Muscle of arm (tissue), 12 donors: Measurements from ENCODE around the gene SCUBE1. TPM values are rescaled to one million over a fixed set of nuclear protein-coding genes. Genes with fewer than 3 reads are reported as not detected.
"Not testable (repeated sequence)": the region's sequence is repeated elsewhere in the genome, so short reads cannot be mapped to it uniquely, and the experiment has no call there.

Experiments used
- DNase-seq: peaks from one replicate; pipeline ENCODE4 v3.0.0-alpha.2; 2013
- polyA plus RNA-seq, 12 donors: library from polyadenylated mRNA; unstranded; fragments of 120-200 nt; gene quantifications; one replicate each; pipeline ENCODE4 v1.2.1, GENCODE V29; 2013; ENCODE audit not compliant: insufficient read length in 12 of 12

SCUBE1 gene
- polyA plus RNA-seq, 12 donors, result 0.21 to 5.5 (median 0.53) TPM; not detected in 2

DNA sequence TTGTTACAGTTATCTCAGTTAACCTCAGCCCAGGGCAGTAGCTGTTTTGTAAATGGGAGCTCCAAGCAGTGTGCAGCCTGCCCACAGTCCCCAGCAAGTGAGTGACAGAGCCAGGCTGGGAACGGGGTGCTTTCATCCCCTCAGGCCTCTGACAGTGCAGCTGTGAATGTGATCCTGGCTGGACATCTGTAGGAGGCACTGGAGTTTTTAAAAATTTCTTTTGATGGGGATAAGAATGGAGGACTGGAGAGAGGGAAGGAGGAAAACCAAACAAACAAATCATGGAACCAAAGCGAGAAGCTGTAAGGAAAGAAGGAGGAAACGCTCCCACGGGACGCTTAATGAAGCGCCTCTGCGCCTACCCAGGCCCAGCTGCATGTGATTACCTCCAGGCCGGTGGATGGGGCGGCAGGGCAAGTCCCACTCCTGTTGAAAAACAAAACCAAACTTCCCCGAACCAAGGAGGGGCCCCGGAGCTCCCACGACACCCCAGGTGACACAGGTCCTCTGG, 40.6 kb downstream of the SCUBE1 start:
- no peak for DNase-seq

DNA sequence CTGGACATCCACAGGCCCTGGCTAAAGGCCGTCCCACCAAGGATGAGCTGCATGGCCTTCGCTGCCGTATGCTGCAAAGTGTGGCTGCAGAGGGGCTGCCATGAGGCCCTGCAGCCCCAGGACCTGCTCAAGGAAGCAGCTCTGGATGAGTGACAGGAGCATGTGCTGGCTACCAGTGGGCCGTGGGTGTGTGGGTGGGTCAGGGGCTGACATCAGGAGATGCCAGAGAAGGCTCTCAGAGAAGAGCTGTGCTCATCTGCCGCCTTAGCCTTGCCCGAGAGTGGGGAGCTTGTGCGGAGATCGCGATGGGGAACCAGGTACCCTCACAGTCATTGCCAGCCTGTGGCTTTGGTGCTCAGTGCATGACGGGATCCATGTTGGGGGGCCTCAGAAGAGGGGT, 41.3 kb downstream of the SCUBE1 start:
- no peak for DNase-seq

DNA sequence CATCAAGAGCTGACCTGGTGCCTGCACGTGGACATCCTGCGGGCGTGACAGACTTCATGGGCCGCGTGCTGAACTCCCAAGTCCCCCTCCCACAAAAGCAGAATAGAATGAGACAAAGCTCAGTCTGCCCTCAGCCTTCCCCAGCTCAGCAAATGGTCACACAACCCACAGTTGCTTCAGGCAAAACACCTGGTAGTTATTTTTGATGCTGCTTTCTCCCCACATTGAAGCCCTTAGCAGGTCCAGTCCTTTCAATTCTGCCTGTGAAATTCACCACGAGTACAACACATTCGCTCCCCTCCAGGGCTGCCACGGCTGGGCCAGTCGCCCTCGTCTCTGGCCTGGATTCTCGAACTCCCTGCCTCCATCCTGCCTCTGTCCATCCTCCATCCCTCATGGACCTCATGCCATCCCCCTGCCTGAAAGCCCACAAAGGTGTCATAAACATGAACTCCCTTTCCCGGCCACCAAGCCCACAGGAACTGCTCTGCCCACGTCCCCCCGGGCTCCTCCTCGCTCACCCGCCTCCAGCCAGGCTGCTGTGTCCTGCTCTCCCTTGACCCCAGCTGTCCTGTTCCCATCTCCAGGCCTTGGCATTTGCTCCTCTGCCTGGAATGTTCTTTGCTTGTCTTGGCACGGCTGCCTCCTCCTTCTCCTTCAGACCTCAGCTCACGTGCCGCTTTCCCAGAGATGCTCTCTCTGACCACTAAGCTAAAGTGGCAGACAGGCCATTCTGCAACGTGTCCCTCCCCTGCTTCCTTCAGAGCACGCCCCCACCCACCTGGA, 42.1 kb downstream of the SCUBE1 start:
- no peak for DNase-seq

DNA sequence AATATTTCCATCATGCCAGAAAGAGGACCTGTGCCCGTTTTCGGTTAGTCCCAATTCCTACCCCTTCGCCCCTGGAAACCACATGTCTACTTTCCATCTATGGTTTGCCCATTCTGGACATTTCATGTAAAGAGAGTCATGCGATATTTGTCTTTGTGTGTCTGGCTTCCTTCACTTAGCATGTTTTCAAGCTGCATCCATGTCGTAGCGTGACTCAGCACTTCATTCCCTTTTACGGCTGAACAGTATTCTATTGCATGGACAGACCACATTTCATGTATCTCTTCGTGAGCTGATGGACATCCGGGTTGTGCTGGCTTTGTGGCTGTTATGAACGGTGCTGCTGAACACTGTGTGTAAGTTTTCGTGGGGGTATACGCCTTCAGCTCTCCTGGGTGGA, 43.4 kb downstream of the SCUBE1 start:
- DNase-seq, result no peak

DNA sequence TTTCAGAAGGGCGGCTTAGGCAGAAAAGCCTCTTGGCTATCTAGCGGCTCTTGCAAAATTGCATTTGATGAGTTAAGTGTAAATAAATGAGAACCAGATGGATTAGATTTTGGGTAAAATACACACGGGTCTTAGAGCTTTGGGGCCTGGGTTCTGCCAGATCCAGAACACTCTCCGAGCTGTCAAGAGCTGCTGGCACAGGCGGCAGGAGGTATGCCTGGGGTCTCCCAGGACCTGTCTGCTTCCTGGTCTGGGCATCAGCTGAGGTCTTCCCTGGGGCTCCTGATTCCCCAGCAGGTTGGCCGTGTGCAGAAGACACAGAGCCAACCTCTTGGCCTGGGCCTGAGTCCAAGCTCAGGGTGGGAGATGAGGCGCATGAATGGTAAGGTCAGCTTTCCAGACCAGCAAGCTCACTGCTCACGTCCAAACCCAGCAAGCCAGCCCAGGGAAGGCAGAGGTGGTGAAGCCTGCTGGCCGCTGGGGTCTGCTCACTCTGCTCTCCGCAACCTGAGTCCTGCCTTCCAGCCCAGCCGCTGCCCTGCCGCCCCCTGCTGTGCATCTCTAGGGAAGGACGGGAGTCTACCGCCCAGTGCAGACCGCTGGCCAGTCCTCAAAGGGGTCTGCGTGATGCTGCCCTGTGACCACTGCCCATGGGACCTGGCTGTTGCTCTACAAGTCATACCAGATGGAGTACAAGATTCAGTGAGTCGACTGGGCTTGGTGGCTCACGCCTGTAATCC, 44.9 kb downstream of the SCUBE1 start:
- no peak for DNase-seq

DNA sequence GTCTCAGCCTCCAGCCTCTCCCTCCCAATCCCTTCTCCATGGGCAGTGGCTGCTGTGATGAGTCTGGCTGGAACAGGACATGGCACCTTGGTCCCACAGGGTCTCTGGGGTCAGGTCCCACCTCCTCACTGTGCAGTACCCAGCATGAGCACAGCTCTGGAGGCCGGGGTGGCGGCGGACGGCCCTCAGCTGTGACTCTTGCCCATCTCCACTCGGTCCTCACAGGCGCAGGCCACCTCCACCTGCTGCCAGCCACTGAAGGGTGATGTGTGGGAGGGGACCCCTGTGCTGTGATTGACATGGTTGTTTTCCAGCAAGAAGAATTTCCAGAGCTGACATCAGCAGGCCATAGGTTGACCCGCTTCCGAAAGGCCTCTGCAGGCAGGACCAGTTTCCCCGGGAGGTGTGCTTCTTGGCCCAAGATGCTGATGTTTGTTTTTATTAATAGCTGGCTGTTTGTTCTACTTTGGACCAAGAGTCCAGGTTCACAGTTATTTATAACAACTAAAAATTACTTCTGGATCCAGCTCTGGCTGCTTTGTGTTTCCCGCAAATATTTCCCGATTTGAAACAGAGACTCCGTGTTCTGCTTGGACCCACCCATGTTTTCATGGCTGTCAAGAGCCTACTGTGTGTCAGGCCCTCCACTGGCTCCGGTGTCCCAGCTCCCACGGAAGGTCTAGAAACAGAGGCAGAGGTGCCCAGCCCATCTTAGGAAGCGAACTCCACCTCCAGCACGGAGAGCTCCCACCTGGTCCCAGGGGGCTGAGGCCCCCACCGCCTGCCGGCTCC, 45.7 kb downstream of the SCUBE1 start:
- no peak for DNase-seq

DNA sequence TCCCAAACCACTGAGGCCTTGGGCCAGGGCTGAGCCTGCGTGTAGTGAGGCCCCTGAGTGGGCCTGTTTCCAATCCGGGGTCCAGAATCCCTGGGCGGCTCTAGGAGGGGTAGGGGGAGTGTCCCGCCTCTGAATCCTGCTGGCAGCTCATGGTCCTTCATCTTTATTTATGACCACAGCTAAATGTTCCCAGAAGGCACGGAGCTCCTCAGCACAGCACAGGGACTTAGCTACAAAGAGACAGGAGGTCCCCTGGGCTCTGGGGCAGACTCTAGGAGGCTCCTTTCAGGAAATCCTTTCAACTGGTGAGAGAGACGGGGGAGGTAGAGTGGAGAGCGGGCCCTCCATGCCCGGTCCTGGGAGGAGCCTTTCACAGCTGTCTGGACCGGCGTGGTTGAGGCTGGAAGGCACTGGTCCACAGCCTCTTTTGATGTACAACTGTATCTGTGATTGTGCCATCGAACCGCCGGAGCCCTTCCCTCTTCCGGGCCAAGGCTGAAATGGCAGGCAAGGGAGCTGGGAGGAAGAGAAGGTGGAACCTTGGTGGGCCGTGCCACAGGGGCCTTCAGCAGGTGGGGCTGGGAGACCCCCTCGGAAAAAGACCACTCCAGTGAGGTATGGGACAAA, 46.8 kb downstream of the SCUBE1 start:
- DNase-seq, result no peak

DNA sequence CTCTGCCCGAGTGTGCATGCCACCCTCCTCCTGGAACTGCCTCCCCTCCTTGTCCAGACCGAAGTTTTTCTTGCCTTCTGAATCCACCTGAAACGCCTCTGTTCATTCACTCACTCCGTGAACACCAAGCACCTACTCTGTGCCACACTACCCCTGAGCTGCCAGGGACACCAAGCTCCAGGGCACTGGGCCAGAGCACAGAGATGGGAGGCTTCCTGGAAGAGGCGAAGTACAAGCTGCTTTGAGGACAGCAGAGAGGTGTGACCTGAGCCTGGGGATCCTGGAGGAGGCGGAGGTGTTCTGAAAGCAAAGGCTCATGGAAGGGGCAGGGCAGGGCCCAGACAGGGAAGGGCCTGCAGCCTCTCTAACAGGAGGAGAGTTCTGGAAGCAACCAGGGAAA, 47.5 kb downstream of the SCUBE1 start:
- no peak for DNase-seq

DNA sequence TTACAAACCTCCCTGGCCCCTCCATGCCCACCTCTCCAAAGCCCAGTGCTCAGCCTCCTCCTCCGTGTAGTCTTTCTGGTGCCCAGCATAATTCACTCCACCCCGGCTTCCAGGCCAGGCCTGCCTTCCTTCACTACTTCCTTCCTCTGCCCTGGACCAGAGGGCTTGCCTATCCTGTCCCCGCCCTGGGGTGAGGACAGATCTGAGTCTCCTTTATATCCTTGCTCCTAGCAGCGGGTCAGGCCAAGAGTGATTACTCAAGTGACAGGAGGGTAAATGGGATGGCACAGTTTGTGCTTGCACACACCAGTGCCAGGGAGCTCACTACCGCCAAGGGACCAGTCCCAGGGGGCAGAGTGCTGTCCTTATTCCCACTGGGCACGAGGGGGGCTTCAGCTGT, 48.0 kb downstream of the SCUBE1 start:
- DNase-seq, result no peak

DNA sequence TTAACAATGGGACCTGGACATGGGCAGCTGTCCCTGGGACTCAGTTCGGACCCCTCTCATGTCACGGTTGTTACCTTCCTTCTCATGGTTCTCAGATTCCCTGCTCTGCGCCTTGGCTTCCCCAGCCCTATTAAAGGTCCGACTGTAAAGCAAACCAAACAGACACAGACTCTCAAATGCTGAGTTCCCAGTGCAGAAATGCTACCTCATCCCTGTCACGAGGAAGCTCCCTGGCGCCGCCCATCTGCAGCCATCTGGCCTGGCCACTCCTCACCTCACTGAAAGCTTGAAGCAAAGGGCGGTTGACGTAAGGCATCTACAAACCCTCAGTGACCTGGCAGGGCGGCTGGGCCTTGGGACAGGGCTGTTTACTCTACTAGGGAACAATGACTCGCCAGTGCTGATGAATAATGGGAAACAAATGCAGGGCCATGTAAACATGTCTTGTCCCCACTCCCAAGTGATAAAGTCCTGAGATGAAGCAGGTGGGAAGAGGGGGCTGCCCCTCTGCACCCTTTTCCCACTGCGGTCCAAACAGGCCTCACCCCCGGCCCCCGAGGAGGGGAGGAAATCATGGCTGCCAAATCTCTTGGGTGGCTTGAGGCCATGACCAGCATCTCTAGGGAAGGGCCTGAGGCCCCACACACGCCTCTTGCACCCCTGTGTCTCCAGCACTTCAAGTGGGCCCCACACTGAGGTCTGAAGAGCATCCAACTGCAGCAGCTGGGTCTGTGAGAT, 49.3 kb downstream of the SCUBE1 start:
- no peak for DNase-seq

DNA sequence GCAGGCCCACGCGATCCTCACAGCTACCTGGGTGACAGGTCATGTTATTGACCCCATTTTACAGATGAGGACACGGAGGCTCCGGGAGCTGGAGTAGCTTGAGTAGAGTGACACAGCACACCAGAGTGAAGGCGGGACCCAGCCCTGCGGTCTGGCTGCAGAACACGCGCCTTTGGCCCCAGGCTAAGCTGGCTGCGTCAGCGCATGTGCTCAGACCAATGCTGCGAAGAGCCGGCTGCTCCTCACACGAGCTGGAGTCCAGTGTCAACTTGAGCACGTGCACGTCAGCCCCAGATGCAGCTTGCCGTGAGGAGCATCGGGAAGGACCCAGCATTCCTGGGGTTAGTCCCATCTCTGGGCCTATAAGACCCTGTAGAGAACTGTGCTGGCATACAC, 49.9 kb downstream of the SCUBE1 start:
- DNase-seq, result no peak

DNA sequence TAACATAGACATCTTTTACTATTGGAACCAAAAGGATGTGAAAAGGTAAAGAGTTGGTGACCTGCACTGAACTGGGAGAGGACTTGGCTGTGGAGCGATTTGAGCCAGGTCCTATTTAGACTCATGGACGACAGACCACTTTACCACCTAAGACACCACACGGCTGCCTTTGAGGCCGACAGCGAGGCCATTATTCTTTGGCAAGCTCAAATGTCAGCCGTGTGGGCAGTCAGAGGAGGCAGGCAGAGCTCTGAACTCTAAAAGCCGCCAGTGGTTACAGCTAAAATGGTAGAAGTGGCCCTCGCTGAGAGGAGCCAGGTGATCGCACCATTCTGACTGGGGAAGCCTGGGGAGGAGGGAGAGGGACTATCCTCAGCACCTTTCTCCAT, 50.5 kb downstream of the SCUBE1 start:
- DNase-seq, result no peak

DNA sequence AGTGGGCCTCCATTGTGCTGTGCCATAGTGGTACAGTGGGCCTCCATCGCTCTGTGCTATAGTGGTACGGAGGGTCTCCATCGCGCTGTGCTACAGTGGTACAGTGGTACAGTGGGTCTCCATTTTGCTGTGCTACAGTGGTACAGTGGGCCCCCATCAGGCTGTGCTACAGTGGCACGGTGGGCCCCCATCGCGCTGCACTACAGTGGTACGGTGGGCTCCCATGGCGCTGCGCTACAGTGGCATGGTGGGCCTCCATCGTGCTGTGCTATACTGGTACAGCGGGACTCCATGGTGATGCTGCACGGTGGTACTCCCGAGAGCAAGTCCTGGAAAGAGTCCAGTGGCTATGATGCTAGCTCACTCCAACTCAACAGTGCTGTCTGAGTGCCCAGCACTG, 51.8 kb downstream of the SCUBE1 start:
- DNase-seq, result no peak

DNA sequence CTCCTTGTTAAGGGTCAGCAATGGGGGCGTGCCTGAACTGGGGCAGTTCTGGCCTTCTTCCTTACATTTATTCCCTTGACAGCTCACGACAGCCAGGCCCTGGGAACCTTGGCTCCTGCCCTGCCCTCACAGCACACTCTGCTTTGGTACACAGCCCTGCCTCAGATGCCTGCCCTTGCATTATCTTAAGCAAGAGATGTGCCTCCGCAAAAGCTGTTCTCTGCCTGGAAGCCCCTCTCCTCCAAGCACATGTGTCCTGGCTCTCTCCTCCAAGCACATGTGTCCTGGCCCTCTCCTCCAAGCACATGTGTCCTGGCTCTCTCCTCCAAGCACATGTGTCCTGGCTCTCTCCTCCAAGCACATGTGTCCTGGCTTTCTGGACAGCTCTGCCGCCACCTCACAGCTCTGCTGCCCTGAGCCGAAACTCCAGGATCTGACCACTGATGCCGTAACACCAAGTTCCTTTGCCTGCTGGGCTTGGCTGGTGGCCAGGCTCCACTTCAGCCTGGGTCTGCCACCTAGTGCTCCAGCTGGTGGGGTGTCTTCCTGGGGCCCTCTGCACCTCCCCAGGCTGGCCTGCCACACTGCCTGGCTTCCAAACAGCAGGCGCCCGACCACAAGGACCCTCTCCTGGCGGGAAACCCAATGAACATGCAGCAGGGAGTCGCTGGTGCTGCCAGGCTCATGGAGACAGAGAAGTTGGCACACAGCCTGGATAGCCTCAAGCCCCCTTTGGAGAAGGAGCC, 53.0 kb downstream of the SCUBE1 start:
- DNase-seq, result no peak

DNA sequence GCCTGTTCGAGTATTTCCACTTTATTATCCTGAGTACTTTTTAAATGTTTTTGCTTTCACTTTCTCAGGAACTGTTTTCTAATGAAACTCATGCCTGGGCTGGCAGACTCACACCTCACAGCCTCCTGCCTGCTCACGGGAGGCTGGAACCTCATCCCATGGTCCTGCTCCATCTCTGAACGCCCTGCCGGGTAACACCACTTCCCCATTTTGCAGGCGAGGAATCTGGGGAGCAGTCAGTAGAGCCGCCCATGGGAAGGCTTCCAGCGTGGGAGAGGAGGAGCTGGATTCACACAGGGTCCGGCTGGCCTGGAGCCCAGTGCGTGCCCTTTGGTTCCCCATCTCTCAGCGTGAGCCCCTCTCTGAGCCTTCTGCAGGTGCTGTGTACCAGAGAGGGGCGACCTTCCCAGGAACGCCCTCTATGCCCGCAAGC, 53.6 kb downstream of the SCUBE1 start:
- DNase-seq, result no peak

DNA sequence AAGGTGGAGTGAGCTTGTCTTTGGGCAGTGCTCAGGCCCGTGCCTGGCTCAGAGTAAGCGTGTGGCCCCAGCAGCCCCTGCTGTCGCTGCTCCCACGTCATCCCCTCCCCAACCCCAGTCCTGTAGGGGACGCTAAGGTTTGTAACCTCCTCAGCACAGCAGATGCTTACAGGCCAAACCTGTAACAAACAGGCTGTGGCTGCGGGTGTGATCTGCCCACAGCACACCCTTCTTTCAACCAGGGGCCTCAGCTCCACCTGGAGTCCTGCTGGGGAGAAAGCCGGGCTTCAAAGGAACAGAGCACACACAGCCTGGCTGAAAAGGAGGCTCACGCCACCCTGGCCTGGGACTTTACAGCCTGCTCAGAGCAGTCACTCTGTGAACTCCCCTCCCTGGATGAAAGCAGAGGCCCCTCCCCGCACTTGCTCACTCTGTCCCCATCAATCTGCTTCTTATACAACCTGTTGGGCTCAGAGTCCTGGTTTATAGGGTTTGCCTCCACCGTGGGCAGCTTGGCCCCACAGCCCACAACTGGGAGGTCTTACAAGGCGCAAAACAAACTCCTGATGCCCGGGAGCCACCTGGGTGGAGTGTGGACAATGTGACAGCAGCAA, 54.3 kb downstream of the SCUBE1 start:
- DNase-seq, result no peak

DNA sequence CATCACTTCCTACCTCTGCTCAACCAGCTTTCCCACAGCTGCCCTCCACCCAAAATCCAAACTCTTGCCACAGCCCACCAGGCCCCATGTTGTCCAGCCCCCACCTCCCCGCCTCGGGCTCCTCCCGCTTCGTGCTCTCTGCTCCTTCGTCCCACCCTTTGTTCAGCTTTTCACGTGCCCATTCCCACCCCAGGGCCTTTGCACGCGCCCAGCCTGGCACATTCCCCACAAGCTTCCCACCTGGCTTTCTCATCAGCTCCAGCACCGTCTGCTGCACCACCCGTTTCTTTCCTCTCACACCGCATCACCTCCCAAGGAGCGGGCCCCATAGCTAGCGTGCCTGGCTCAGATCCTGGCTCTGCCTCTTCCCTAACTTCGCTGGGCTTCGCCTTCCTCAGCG, 54.8 kb downstream of the SCUBE1 start:
- DNase-seq, result no peak

DNA sequence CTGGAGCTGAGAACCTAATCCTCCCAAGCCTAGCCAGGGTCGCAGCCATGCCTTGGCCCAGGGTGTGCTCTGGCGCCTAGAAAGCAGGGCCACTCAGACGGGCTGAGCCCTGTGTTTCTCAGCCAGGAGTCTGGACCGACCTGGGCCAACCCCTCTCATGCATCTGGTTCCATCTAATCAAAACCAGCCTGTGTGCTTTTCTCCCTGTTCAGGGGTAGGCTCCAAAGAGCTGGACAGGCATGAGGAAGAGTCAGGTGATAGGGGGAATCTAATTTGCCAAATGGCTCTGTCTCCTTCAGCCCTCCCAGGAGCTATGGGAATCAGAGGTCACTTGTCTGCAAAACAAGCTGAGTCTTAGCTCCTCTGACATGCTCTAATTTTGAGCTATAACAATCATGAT, 55.7 kb downstream of the SCUBE1 start:
- DNase-seq, result no peak

DNA sequence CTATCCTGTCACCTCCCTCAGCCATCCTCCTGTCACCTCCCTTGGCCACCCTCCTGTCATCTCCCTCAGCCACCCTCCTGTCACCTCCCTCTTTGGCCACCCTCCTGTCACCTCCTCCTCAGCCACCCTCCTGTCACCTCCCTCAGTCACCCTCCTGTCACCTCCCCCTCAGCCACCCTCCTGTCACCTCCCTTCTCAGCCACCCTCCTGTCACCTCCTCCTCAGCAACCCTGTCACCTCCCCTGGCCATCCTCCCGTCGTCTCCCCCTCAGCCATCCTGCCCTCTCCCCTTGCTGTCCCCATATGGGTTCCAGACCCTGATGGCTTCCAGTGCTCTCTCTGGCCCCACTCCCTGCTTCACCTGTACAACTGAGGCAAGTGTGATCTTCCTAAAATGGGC, 61.8 kb downstream of the SCUBE1 start:
- no peak for DNase-seq

DNA sequence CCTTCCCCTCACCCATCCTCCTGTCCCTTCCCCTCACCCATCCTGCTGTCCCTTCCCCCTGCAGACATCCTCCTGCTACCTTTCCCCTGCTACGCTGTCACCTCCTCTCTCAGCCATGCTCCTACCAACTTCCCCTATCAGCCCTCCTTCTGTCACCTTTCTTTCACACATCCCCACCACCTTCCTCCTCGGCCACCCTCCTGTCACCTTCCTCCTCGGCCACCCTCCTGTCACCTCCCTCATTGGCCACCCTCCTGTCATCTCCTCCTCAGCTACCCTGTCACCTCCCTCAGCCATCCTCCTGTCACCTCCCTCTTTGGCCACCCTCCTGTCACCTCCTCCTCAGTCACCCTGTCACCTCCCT, 62.7 kb downstream of the SCUBE1 start:
- not testable (repeated sequence) for DNase-seq
